Lung (tissue), 12 donors: ENCODE results near the gene MTRR. TPM values are rescaled to one million over a fixed set of nuclear protein-coding genes. Genes with fewer than 3 reads are reported as not detected.

Experiments
- ATAC-seq: fragments of 200-7000 bp; cut with Tn5 transposase; one replicate; pipeline ENCODE4 v1.9.1; 2020; ENCODE audit warnings: moderate number of reproducible peaks; ENCODE audit not compliant: insufficient read depth, low FRiP score
- DNase-seq, 3 donors: peaks; one replicate each; pipeline ENCODE4 v3.0.0-alpha.2; 2013 to 2017
- H3K27ac ChIP-seq, 2 donors: one replicate each; pipeline ENCODE4 v1.5.1; 2013; ENCODE audit warnings: mild to moderate bottlenecking in 2 of 2, moderate library complexity in 2 of 2, control low read depth in 1 of 2, inconsistent platforms in 1 of 2, low read depth in 1 of 2, low read length in 1 of 2
- H3K27me3 ChIP-seq, 3 donors: one replicate each; pipeline ENCODE4 v1.5.1; 2013; ENCODE audit warnings: low read length in 2 of 3; ENCODE audit not compliant: control insufficient read depth in 3 of 3, insufficient read depth in 3 of 3
- H3K36me3 ChIP-seq, 4 donors: one replicate each; pipeline ENCODE4 v1.5.1; 2013; ENCODE audit warnings: low read length in 4 of 4, mild to moderate bottlenecking in 1 of 4, moderate library complexity in 1 of 4; ENCODE audit not compliant: control insufficient read depth in 4 of 4, insufficient read depth in 4 of 4
- H3K4me1 ChIP-seq, 5 donors: one replicate each; pipeline ENCODE4 v1.5.1; 2013; ENCODE audit warnings: low read length in 5 of 5, mild to moderate bottlenecking in 2 of 5, moderate library complexity in 1 of 5; ENCODE audit not compliant: control insufficient read depth in 5 of 5, insufficient read depth in 5 of 5
- H3K4me3 ChIP-seq: one replicate; pipeline ENCODE4 v1.5.1; 2013; ENCODE audit warnings: mild to moderate bottlenecking, control low read depth, moderate library complexity
- H3K9ac ChIP-seq, 2 donors: one replicate each; pipeline ENCODE4 v1.5.1; 2013; ENCODE audit warnings: low read length in 2 of 2, control low read depth in 1 of 2; ENCODE audit not compliant: insufficient read depth in 1 of 2
- H3K9me3 ChIP-seq, 4 donors: one replicate each; pipeline ENCODE4 v1.5.1; 2013; ENCODE audit warnings: low read length in 3 of 4, mild to moderate bottlenecking in 1 of 4, moderate library complexity in 1 of 4; ENCODE audit not compliant: control insufficient read depth in 4 of 4, insufficient read depth in 3 of 4
- CTCF ChIP-seq: IDR thresholded peaks from 2 replicates; pipeline ENCODE4 v1.5.1; 2012; ENCODE audit warnings: mild to moderate bottlenecking; ENCODE audit errors: control extremely low read depth, extremely low read depth
- WGBS, 2 donors: extraction: QIAGEN DNeasy Blood & Tissue Kit; methylation state at CpG; one replicate each; pipeline ENCODE4 v1.1.7; 2013; 5-methylcytosine and 5-hydroxymethylcytosine counted together
- polyA plus RNA-seq, 2 donors: library from polyadenylated mRNA; stranded (reverse); fragments of 200-250 nt; gene quantifications; one replicate each; pipeline ENCODE4 v1.2.1, GENCODE V29; 2013
- total RNA-seq, 2 donors: library from RNA; depleted of rRNA in 1 of 2; stranded (reverse); fragments of >200 nt in 1 of 2; gene quantifications; one replicate each; pipeline ENCODE4 v1.2.1, GENCODE V29; 2014 to 2021
- donor health status: control.
- donor health status: control.
- donor health status: Bipolar disorder and iron deficiency.
- donor health status: healthy.
- donor health status: DM: yes; HTN: yes; CAD: no.

The MTRR gene
- total and polyA plus RNA-seq, 4 donors, result 31.0 to 115 (median 72.1) TPM

GRCh38 chr5:7881091-7881490 lies 12.1 kb downstream of the MTRR start:
- TF ChIP-seq CTCF, result no peak
- H3K9ac ChIP-seq, result no peak overlapping the region
- H3K27ac ChIP-seq, result peak overlapping the region in 1 of 2 donors; percentile 17
- H3K36me3 ChIP-seq, result peaks cover 18 to 47% (median 35%) of the 10 kb centered on the region in 4 donors
- 66 to 78% methylated on average over 4 of the region's 4 CpGs for WGBS, 2 donors
- H3K4me1 ChIP-seq, result peaks cover 0 to 13% (median 0%) of the 10 kb centered on the region in 5 donors
- H3K27me3 ChIP-seq, result no peaks in the 10 kb centered on the region
- no peak for DNase-seq
- H3K9me3 ChIP-seq, result no peaks in the 10 kb centered on the region
- ATAC-seq, result no peak
- H3K4me3 ChIP-seq, result no peak overlapping the region

- no peak for ATAC-seq
- peaks cover 18 to 40% (median 30%) of the 10 kb centered on the region in 4 donors for H3K36me3 ChIP-seq
- no peak overlapping the region for H3K4me3 ChIP-seq
- peak overlapping the region in 1 of 2 donors; percentile 42 for H3K27ac ChIP-seq
- TF ChIP-seq CTCF, result no peak
- no peaks in the 10 kb centered on the region for H3K9me3 ChIP-seq
- 91 to 93% methylated on average over 2 of the region's 2 CpGs for WGBS, 2 donors
- DNase-seq, result no peak
- H3K4me1 ChIP-seq, result peaks cover 0 to 13% (median 0%) of the 10 kb centered on the region in 5 donors
- no peaks in the 10 kb centered on the region for H3K27me3 ChIP-seq
- no peak overlapping the region for H3K9ac ChIP-seq
Measured at GRCh38 chr5:7881816-7882215, 12.9 kb downstream of the MTRR start.

DNA sequence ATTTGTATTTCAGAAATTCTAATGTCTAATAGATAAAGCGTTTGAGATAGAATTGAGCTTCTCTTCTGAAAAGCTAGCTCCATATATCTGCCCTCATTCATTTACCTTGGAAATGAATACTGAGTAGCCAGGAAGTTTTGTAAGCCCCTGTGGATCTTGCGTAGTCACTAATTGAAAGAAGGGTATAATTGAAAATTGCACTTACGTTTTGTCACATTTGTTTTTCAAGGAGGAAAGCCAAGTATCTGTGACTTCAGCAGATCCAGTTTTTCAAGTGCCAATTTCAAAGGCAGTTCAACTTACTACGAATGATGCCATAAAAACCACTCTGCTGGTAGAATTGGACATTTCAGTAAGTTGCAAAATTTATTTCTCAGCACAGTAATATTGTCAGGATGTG lies 14.0 kb downstream of the MTRR start:
- WGBS, 2 donors, result 39 to 62% methylated on average over 4 of the region's 4 CpGs
- peak overlapping the region in 1 of 2 donors; percentile 9 for H3K27ac ChIP-seq
- no peaks in the 10 kb centered on the region for H3K27me3 ChIP-seq
- H3K4me3 ChIP-seq, result no peak overlapping the region
- peak in 1 of 3 donors; percentile 9 for DNase-seq
- no peaks in the 10 kb centered on the region for H3K9me3 ChIP-seq
- H3K9ac ChIP-seq, result no peak overlapping the region
- TF ChIP-seq CTCF, result no peak
- H3K4me1 ChIP-seq, result peaks cover 0 to 12% (median 0%) of the 10 kb centered on the region in 5 donors
- H3K36me3 ChIP-seq, result peaks cover 17 to 39% (median 28%) of the 10 kb centered on the region in 4 donors
- no peak for ATAC-seq
